HL-60/S4 treated with phorbol 12-myristate 13-acetate at 8.2 ng/mL for 4 days and 3 days (cell line): ENCODE measurements around the gene CROCC.
"Not testable (repeated sequence)": the region's sequence is repeated elsewhere in the genome, so short reads cannot be mapped to it uniquely, and the experiment has no call there.

ENCODE experiments used
- in situ Hi-C: fragments of 300-500 bp; cut with MboI; formaldehyde crosslinking; loops from 2 replicates; pipeline ENCODE4 v1.15.0; 2022; ENCODE audit warnings: low sequenced_read_pairs

Gene CROCC

GRCh38 chr1:16921391-16922185 lies at the start of gene CROCC:
Gene CROCC (plus strand): TSS chr1:16921931. CDS start chr1:16922019, 88 bp downstream.
- in situ Hi-C loops: no loop called here

- in situ Hi-C loops: not testable (repeated sequence)
Observed at GRCh38 chr1:16872152-16873075, 49.3 kb upstream of the CROCC start.

GRCh38 chr1:16873076-16873879 lies 48.5 kb upstream of the CROCC start:
- in situ Hi-C loops: not testable (repeated sequence)

DNA sequence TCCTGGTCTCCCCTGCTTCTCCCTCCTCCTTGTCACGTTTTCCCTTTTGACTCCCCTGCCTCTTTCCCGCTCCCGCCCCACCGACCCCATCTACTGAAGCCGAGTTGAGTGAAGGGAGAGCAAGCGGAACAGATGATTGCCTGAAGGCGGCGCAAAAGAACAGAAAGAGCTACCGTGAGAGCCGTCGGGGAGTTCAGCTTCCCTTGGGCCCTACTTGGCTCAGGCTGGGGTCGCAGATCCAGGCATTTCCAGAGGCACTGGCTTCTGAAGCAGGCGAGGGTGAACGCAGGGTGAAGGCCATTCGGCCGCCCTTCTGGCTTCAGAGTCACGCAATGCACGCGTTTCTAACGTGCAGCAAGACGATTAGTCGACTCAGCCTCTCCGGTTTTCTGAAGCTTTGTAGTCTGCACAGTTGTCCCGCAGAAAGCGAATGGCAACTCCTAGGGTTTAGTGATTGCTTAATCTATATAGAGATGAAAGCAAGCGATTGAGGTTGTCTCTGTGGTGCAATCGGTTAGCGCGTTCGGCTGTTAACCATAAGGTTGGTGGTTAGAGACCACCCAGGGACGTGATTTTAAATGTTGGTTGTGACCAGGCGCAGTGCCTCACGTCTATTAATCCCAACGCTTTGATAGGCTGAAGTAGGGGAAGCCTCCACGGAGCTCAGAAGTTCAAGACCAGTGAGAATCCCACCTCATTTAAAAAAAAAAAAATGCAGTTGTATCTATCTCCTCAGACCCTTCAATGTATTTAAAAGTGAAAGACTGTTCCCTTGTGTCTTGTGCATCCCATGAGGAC lies 46.6 kb upstream of the CROCC start:
- in situ Hi-C loops: not testable (repeated sequence)

- in situ Hi-C loops: not testable (repeated sequence)
Observed at GRCh38 chr1:16881742-16882141, 40.0 kb upstream of the CROCC start.

GRCh38 chr1:16882986-16883385 lies 38.7 kb upstream of the CROCC start:
- in situ Hi-C loops: no loop called here

DNA sequence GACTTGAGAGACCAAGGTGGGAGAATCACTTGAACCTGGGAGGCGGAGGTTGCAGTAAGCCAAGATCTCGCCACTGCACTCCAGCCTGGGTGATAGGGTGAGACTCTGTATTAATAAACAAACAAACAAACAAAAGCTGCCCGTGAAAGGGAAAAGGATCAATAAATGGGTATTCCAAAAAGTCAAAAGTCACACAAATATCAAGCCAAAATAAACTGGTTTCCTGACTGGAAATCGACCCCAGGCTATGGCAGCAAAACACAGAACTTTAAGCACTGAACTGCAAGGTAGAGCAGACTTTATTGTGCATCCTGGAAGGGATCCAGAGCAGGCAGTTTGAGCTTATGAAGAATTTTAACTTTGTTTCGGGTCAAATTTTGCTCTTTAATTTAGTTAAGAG lies 37.2 kb upstream of the CROCC start:
- in situ Hi-C loops: not testable (repeated sequence)

DNA sequence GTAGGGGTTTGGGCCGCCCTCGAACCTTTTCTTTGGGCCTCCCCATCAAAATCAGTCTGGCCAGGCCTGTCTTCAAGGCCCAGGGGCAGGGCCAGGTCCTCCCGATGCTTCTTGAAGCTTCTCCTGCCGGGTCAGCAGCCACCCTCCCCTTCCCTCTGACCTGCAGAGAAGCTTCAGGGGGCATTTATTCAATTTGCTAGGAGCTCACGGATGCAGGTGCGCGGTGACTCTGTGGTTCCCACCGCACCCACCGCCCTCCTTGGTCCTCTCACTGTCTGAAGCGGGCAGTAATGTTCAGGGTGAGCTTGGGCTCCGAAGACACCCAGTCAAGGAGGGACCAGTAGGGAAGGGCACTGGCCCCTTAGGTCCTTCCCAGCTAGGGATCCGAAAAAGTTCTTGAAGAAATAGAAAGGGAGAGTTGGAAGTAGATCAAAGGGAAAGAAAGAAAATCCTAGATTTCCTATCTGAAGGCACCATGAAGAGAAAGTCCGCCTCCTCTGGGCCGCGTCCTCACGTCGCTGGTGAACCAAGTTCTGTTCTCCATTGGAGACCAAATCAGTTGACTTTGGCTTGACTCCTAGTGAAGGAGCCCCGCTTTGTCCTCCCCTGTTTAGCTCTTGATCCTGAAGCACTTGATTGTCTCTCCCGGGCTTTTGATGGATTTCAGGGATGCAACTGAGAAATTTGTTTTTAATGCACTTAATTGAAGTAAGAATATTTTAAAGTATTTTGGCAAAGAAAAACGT lies 34.7 kb upstream of the CROCC start:
- in situ Hi-C loops: no loop called here

- in situ Hi-C loops: no loop called here
Observed at GRCh38 chr1:16888860-16889816, 32.6 kb upstream of the CROCC start.

DNA sequence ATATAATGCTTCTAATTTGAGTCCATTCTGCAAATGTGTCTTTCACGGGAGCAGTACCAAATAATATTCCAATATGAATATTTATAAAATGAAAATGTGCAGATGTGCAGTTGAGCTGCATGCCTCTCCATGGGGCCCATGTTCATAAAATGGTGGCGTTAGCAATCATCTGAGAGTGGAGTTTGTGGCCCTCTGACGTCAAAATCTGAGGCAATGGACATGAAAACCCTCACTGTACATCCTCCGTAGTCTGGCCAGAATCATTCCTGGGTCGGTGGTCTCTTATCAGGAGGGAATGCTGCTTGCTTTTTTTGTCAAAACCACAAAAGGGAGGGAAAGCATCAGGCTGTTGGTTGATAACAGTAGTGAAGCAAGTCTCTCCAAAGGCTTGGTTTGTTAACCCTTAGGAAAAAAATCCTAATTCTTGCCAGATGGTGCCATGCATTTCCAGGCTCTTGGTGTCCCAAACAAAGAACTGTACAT lies 31.2 kb upstream of the CROCC start:
- in situ Hi-C loops: not testable (repeated sequence)

DNA sequence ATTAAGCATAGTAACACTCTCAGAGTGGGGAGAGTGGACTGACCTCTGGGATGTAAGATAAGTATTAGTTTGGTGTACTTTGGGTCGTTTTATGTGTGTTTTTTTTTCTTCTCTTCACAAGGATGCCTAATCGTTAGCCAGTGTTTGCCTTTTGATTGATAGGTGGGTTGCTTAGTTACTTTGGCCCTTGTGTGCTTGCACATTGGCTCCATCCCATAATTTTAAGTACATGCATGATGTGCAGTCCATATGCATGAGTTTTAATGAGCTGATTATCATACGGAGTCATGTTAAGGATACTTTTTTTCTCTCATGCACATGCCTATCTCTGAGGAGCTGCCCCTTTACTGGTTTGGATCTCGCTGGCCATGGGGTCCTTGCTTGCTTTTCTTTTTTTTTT lies 30.7 kb upstream of the CROCC start:
- in situ Hi-C loops: not testable (repeated sequence)

DNA sequence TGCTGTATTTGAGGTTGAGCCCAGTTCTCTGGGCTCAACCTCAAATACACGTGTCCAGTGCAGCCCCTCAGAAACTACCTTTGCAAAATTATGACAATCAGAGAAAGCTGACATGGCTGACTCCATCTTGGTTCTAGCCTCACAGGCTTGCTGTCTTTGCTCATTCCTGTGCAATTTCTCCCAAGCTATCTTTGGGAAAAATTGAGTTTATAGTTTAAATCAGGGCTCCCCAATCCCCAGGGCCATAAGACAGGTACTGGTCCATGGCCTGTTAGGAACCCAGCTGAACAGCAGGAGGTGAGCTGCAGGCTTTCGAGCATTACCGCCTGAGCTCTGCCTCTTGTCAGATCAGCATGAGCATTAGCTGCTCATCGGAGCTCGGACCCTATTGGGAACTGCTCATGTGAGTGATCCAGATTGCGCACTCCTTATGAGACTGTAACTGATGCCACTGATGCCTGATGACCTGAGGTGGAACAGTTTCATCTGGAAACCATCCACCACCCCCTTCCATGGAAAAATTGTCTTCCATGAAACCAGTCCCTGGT lies 28.7 kb upstream of the CROCC start:
- in situ Hi-C loops: not testable (repeated sequence)

DNA sequence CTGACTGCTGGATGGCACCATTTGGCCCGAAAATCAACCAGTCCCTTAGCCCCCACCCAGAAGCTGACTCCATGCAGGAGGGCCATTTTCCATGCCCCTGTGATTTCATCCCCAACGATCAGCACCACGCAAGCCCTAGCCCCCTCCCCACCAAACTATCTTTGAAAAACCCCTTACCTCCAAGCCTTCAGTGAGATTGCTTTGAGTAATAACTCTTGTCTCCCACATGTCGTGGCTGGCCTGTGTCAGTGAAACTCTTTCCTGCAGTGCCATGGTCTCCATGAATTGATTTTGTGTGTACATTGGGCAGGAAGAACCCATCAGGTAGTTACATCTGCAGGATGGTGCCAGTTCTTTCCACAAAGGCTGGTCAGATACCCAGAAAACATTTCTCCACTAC lies 27.9 kb upstream of the CROCC start:
- in situ Hi-C loops: not testable (repeated sequence)

DNA sequence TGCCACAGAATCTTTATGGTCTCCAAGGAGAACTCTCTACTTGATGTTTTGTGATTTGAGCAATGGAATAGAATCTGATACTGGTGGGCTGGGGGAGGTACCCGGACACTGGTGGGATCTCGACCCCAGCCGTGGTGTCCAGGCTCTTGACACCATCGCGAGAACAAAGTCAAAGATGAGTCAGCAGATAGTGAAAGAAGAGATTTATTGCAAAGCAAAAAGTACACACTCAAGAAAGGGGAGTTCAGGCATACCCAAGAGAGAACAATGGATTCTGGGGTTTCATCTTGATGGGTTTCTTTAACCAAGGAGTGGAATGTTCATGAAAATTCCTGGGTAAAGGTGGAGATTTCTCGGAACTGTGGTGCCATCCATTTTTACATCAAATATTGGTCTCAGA lies 27.4 kb upstream of the CROCC start:
- in situ Hi-C loops: not testable (repeated sequence)

DNA sequence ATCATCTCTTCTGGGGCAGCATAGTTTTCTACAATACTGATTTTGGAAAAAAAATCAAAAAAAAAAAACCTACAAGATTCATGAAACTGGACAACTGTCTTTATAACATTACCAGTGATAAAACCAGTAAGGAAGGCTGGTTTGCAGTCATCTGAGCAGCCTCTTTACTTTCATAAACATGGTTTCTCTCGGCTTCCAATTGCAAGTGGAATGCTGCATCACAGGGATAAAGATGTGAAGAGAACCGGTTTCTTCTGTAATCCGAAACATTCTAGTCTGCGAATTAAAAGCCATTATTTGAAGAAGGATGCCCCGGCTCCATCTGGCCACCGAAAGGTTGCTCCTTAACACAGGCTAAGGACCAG lies 26.5 kb upstream of the CROCC start:
- in situ Hi-C loops: not testable (repeated sequence)

GRCh38 chr1:16895598-16896315 lies 26.0 kb upstream of the CROCC start, which contains the start of gene RNU1-2:
Gene RNU1-2 (plus strand): TSS chr1:16895980.
- in situ Hi-C loops: not testable (repeated sequence)
